ENCODE measurements around the gene SMARCAD1.

The SMARCAD1 gene, protein sequence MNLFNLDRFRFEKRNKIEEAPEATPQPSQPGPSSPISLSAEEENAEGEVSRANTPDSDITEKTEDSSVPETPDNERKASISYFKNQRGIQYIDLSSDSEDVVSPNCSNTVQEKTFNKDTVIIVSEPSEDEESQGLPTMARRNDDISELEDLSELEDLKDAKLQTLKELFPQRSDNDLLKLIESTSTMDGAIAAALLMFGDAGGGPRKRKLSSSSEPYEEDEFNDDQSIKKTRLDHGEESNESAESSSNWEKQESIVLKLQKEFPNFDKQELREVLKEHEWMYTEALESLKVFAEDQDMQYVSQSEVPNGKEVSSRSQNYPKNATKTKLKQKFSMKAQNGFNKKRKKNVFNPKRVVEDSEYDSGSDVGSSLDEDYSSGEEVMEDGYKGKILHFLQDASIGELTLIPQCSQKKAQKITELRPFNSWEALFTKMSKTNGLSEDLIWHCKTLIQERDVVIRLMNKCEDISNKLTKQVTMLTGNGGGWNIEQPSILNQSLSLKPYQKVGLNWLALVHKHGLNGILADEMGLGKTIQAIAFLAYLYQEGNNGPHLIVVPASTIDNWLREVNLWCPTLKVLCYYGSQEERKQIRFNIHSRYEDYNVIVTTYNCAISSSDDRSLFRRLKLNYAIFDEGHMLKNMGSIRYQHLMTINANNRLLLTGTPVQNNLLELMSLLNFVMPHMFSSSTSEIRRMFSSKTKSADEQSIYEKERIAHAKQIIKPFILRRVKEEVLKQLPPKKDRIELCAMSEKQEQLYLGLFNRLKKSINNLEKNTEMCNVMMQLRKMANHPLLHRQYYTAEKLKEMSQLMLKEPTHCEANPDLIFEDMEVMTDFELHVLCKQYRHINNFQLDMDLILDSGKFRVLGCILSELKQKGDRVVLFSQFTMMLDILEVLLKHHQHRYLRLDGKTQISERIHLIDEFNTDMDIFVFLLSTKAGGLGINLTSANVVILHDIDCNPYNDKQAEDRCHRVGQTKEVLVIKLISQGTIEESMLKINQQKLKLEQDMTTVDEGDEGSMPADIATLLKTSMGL

DNA sequence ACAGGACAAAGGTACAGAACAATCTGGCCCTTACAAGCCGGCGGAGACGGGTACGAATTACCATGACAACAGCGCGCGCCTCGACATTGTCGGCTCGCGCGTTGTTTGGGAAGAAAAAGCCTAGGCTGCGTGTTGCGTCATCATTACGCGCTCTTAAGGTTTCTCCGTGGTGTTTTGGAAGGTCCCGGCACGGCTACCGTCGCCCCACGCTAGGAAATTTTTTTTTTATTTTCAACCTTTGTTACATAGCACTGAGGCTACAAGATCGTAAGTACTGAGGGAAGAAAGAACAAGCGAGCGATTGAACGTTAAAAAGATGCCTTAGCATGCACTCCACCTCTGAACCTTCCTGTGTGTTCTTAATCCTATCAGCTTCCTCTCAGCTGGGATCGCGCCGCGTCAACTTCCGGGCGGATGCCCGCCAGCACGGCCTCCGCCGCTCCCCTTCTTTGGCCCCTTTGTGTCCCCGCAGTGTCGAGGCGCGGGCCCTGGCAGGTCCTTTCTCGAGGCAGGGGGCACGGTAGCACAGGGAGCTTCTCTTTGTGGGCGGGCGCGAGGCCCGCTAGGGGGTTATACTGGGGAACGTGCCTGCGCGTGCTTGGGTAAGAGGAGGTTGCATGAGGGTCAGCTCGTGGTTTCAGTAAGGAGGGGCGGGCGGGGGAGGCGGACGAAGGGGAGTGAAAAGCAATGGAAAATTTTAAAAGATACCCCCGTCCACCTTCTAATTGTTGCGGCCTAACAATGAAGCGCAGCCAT lies at the start of gene SMARCAD1:
Gene SMARCAD1 (plus strand): TSS at position 397 of the 756 bp plus-strand sequence. CDS start 530 bp downstream, outside the sequence.
- H3K27ac ChIP-seq: peak within 1 kb of the TSS; percentile 85
- TF ChIP-seq, protein P1, sequence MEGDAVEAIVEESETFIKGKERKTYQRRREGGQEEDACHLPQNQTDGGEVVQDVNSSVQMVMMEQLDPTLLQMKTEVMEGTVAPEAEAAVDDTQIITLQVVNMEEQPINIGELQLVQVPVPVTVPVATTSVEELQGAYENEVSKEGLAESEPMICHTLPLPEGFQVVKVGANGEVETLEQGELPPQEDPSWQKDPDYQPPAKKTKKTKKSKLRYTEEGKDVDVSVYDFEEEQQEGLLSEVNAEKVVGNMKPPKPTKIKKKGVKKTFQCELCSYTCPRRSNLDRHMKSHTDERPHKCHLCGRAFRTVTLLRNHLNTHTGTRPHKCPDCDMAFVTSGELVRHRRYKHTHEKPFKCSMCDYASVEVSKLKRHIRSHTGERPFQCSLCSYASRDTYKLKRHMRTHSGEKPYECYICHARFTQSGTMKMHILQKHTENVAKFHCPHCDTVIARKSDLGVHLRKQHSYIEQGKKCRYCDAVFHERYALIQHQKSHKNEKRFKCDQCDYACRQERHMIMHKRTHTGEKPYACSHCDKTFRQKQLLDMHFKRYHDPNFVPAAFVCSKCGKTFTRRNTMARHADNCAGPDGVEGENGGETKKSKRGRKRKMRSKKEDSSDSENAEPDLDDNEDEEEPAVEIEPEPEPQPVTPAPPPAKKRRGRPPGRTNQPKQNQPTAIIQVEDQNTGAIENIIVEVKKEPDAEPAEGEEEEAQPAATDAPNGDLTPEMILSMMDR (conservative IDR thresholded peaks at IDR 0.05): no peak
- peak; percentile 70 for TF ChIP-seq ZFX (IDR thresholded peaks at IDR 0.05)

DNA sequence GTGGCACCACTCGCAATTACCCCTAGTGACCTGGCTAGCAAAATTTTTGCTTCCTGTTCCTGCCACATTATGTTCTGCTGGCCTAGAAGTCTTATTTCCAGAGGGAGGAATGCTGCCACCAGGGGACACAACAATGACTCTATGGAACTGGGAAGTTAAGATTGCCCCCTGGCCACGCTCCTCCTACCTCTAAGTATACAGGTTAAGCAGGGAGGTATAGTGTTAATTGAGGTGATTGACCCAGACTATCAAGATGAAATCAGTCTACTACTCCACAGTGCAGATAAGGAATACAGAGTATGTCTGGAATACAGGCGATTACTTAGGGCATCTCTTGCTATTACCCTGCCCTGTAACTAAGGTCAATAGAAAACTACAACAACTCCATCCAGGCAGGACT lies 48.8 kb upstream of the SMARCAD1 start:
- H3K27ac ChIP-seq: no peak overlapping the region
- TF ChIP-seq, protein P1 (conservative IDR thresholded peaks at IDR 0.05): no peak

DNA sequence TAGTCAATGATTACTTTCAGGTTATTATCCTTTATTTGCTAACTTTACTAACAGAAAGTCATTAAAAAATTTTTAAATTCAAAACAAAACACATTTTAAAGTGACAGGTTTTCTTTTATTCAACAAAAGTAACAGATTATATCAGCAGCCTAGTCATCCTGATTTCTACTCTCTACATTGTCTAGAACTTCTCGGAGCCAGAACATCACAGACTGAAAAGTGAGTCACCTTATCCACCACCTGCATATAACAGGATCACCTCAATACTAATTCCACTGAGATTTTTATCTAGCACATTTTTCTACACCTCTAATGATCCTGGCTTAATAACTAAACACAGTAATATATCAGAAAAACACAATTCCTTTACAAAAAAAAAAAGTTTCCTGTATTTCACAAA lies 47.9 kb upstream of the SMARCAD1 start:
- no peak overlapping the region for H3K27ac ChIP-seq
- TF ChIP-seq ZFX (IDR thresholded peaks at IDR 0.05): no peak
- TF ChIP-seq, protein P1 (conservative IDR thresholded peaks at IDR 0.05): no peak

DNA sequence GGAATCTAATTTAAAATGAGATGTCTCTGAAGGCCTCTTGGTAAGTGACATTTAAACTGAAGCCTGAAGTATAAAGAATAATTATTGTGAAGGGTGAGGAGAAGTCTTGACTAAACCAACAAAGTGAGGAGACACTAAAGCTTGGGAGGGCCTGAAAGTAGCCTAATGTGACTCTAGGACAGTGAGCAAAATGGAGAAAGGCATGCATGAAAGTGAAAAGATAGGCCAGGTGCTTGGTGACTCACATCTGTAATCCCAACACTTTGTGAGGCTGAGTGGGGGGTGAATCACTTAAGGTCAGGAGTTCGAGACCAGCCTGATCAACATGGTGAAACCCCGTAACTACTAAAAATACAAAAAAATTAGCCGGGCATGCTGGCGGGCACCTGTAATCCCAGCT lies 46.9 kb upstream of the SMARCAD1 start:
- H3K27ac ChIP-seq: no peak overlapping the region
- TF ChIP-seq, protein P1 (conservative IDR thresholded peaks at IDR 0.05): no peak
- no peak for TF ChIP-seq ZFX (IDR thresholded peaks at IDR 0.05)

DNA sequence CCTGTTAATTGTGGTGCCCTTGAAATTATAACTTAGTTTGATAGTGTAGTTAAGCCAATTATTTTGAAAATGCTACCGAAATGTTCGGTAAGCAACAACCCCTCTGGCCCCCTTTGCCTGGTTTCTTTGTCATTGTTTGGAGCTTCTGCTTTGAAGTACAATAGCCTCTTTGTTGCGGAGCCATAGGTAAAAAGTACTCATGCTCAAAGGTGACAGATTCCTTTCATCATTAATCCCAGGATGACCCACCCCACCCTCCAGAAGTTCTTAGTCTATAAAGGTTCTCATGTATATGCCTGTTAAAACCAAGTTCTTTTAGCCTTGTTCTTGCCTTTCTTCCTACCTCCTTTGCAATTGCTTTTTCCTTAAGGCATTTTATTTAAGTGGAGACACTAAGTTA lies 42.4 kb upstream of the SMARCAD1 start:
- no peak overlapping the region for H3K27ac ChIP-seq
- TF ChIP-seq, protein P1 (conservative IDR thresholded peaks at IDR 0.05): no peak
- no peak for TF ChIP-seq ZFX (IDR thresholded peaks at IDR 0.05)

DNA sequence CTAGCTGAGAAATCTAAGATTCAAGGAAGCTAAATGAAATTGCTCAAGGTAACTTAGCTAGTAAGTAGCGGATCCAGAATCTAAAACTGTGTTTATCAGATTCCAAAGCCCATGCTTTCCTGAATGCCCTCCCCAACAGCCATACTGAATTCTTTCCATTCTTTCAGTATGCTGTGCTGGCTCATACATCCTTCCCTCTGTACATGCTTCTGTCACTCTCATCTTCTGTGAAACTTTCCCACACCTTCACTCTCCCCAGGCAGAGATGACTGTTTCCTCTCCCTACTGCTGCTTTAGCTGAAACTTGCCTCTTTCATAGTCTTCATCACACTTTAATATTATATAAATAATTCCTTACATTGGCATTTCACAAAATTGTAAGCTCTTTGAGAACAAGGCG lies 39.3 kb upstream of the SMARCAD1 start:
- no peak overlapping the region for H3K27ac ChIP-seq
- TF ChIP-seq, protein P1 (conservative IDR thresholded peaks at IDR 0.05): no peak
- no peak for TF ChIP-seq ZFX (IDR thresholded peaks at IDR 0.05)

All from C4-2B (cell line).